GF-D8 (cell line): Measurements from ENCODE around the gene RPP14.
"Not testable (repeated sequence)": the region's sequence is repeated elsewhere in the genome, so short reads cannot be mapped to it uniquely, and the experiment has no call there.

Source experiments
- DNase-seq: peaks from one replicate; lab custom pipeline; 2025; lab: John Stamatoyannopoulos, UW

RPP14 gene

DNA sequence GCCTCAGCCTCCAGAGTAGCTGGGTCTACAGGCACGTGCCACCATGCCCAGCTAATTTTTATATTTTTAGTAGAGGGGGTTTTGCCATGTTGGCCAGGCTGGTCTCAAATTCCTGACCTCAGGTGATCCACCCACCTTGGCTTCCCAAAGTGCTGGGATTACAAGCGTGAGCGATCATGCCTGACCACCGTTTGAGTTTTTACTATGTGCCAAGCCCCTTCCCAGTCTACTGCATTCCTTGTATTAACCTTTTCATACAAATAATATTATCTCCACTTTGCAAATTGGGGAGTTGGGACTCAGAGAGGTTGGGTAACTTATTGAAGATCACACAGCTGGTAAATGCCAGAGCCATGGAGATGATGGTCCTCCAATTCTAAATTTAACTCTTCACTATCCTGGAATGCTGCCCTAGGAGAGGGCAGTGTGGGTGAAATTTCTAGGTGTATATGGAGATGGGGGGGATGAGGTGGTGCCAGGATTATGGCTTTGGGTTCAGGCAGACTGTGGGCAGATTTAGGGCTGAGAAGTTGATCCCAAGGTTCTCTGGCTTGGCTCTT is 25.6 kb downstream of the RPP14 start:
- no peak for DNase-seq

DNA sequence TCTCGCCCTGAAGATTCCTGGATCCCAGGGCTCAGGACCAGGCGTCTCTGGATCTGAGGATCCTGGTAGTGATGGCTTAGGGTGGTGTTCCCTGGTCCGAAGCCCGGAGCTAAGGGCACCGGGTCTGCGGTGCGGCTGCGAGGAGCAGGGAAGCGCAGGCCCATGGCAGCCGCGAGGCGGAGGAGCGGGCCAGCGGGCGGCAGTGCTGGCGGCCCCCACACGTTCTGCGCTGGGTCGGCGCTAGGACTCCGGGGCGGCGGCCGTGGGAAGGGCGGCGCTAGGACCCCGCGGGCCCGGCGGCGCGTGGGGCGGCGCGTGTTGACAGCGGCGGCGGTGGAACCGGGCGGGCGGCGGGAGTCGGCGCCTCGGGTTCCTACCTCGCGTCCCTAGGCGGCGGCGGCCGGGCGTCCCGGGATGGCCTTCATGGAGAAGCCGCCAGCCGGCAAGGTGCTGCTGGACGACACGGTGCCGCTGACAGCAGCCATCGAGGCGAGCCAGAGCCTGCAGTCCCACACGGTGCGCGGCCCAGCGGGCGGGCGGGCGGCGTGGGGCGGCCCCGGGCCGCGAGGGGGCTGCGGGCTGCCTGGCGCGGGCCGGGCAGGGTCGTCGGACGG is 26.6 kb downstream of the RPP14 start, which contains the start of gene PXK:
TSS of gene PXK (plus strand) at position 318 of the 614 bp plus-strand sequence. CDS start at position 415, 97 bp downstream.
- peak; percentile 48 for DNase-seq

DNA sequence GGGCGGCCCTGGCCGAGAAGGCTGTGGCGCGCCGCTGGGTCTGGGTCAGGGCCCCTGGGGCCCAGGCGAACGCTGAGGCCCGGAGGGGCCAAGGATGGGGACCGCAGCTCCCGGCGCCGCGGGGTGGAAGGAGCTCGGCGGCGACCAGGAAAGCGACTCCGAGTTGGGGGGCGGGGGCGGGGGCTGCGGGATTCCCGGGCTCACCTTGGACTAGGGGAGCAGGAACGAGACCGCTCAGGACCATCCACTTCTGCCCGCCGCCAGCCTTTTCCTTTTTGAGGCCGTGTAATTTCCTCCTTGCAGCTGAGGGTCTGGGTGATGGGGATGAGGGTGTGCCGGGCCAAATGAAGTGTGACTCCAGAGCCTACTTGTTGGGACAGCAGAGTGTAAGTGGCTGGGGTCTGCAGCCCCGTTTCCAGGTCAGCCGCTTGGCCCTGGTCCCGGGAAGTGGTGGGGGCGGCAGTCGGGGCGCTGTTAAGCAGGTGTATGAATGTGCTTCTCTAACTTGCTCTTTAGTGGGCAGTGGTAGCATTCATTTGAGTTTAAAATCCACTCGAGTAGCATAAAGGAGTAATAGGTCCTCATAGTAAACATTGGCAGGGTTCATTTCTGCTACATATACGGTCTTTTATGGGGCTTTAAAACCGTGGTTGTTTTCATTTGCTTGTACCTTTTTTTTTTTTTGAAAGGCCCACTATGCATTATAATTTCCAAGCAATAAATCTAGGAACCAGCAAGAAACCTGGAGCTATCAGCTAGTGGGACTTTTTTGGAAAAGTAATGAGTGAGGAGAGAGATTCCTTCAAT is 27.4 kb downstream of the RPP14 start:
- peak; percentile 30 for DNase-seq

DNA sequence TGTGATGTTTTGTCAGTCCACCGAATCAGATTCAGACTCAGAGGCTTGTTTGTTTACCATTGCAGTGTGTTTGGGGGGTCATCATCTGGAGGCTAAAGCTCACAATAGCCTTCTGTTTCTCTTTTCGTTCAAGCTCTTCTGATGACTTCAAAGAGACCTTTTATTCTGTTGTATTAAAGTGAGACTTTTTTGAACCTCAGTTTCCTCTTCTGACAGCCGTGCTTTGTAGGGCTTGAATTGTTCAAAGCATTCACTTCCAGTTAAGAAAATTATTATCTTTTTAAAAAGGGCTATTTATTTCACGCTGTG is 27.9 kb downstream of the RPP14 start:
- no peak for DNase-seq

DNA sequence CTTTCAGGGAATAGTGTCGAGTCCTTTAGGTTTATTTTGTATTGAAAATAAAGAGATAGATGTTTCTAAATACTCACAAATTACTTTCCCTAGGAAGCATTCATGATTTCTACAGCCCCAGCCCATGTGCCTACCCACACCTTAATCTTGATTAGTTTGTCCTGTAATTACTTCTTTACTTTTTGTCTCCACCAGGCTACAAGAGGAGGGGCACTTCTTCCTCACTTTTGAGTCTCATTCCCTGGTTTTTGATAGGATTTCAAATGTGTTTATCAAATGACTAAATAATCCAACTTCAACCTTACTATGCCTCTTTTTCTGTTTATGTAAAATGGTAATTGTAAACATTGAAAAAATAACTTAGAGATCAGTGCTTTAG is 28.4 kb downstream of the RPP14 start:
- DNase-seq = no peak

DNA sequence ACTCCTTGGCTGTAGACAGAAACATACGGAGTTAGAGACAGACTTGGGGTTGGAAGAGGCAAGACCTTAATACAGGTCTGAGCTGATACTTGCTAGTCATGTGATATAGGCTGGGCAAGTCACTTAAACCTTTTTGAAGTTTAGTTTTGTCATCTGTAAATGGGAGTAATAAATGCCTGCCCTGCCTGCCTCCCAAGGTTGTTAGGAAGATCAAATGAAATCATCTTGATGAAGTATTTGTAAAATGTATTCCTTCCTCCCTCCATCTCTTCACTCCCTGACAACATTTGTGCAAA is 29.6 kb downstream of the RPP14 start:
- no peak for DNase-seq

GRCh38 chr3:58336135-58336882 is 30.3 kb downstream of the RPP14 start:
- no peak for DNase-seq

DNA sequence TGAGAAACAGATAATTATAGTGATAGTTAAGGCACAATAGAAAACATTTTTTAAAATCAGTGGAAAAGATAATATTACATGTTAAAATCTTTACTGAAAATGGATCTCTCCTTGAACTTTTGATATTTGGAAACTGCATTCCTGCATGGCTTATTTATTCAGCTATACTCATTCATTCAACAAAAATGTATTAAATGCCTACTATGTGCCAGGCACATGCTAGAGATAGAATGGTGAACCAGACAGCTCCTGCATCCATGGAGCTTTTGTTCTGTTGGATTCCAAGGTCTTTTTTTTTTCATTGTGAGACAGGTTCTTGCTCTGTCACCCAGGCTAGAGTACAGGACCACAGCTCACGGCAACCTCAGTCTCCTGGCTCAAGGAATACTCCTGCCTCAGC is 31.1 kb downstream of the RPP14 start:
- DNase-seq = no peak

DNA sequence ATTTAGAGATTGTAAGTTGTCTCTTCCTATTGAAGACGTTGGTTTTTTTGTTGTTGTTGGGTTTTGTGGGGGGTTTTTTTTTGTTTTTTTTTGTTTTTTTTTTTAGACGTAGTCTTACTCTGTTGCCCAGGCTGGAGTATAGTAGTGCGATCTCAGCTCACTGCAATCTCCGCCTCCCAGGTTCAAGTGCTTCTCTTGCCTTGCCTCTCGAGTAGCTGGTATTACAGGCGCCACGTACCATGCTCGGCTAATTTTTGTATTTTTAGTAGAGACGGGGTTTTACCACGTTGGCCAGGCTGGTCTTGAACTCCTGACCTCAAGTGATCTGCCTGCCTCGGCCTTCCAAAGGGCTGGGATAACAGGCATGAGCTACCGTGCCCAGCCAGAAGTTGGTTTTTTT is 33.1 kb downstream of the RPP14 start:
- DNase-seq = not testable (repeated sequence)

DNA sequence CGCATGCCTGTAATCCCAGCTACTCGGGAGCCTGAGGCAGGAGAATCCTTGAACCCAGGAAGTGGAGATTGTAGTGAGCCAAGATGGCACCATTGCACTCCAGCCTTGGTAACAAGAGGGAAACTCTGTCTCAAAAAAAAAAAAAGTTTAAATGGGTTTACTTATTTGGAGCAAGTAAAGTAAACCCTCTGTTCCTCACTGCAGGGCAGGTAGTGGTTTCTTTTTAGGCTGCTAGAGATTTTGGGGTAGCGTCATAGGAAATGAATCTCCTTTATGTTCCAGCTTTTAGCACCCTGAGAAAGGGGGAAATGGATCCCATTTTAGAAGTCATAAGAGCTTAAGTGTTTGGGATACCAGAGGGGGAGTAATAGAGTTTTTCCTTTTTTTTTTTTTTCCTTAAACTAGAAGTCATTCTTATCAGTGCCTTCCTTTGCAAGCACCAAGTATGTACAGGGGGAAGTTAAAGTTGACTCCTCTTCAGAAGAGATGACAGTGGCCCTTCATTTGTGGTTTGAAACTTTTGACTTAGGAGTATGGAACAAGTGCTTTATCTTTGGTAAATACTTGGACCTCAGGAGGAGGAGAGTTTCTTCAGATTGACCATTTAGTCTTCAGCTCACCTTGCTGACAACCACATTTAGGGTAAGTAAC is 34.7 kb downstream of the RPP14 start:
- DNase-seq = no peak

GRCh38 chr3:58341376-58341775 is 35.3 kb downstream of the RPP14 start:
- DNase-seq = no peak

- DNase-seq = no peak
These were observed 36.6 kb downstream of the RPP14 start for GRCh38 chr3:58342676-58343075.

DNA sequence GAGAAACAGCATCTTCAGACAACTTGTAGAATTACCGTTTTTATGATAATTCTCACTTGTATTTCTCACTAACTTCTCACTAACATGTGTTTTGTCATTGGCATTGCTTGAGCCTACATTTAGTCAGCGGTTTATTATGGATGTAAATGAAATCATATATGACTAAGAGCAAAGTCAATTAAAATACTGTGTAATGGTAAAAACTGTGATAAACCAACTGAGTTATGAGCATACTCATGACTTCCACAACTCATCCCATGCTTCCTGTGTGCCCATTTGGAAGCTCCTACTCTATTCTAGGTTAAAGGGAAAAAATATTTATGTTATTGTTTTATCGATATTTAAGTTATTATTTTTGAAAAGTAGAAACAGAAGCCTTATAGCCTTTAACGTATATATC is 39.4 kb downstream of the RPP14 start:
- DNase-seq = no peak

DNA sequence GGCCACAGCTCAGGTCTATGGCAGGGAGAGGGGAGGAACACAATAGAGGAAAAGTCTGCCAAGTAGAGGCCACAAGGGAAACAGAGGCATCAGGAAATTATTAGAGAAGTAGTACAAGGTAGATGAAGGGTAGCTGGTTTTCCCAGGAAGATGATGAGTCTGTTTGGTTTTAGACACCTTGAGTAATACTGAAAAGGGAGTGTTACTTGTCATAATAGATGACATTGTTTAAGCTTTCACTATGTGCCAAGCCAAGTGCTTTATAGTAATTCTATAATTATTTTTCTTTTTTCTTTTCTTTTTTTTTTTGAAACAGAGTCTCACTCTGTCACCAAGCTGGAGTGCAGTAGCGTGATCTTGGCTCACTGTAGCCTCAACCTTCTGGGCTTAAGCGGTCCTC is 40.3 kb downstream of the RPP14 start:
- no peak for DNase-seq

GRCh38 chr3:58347984-58348383 is 41.9 kb downstream of the RPP14 start:
- DNase-seq = no peak

DNA sequence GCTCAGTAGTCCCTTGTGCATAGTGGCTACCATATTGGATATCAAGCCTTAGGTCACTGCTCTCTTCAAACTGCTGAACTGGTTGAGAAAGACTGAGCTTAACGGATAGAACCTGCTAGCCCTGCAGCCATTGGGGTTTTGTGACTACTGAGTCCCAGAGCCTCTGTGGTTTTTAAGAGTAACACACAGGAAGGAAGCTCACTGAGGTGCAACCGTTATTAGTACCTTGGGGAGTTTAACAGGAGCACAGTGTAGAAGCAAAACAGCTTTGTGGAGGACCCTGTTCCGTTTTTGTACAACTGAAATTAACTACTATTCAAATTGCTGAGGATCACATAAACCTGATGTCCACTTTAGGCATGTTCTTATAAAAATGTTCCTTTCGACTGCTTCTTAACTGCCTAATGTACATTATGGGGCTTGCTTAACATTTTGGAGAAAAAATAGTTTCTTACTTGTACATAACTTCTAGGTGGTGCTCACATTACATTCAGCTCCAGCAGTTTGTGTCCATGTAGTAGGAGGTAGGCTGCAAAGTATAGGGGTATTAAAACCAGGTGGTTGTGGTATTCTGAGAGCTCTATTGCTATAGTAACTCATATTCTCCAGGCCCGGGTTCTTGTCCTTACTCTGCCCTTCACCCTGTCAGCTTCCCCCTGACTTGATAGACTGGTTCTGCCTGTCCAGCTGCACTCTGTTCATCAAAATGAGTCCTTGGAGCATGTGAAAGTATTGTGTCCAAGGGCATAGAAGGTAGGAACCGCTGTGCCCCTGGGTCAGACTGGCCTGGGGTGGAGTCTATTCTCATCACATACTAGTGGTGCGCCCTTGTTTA is 44.0 kb downstream of the RPP14 start:
- peak; percentile 96 for DNase-seq

DNA sequence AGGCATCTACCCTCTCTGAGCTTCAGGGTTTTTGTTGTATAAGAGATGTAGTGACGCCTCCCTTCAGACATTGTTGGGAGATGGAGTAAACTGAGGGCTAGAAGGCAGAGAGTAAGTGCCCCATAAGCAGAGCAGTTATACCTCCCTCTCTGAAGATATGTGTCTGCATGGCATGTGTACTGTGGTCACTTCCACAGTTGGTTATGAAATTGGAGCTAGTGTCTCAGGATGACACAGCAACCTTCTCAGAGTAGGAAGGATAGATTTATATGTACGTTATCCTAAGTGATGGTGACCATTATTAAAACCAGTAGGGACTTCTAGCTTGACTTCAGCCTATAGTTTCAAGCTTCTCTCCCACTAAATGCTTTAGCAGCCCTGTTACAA is 44.6 kb downstream of the RPP14 start:
- DNase-seq = peak; percentile 82

DNA sequence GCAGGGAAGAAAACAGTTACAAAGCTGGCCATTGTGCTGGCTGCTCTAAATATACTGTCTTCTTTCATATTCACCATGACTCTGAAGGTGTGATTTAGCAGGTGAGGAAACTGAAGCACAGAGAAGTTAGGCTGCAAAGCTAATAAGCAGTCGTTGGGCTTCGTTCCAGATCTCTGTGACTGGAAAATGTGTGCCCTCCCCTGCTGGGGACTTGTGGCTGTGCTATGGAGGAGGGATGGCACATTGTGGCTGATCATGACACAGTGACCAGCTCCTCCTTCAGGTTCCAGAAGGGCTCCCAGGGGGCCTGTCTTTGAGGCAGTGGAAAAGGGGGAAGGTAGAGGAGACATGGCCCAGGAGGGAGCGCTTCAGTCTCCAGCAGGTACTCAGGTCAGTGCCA is 45.9 kb downstream of the RPP14 start:
- DNase-seq = peak; percentile 89

DNA sequence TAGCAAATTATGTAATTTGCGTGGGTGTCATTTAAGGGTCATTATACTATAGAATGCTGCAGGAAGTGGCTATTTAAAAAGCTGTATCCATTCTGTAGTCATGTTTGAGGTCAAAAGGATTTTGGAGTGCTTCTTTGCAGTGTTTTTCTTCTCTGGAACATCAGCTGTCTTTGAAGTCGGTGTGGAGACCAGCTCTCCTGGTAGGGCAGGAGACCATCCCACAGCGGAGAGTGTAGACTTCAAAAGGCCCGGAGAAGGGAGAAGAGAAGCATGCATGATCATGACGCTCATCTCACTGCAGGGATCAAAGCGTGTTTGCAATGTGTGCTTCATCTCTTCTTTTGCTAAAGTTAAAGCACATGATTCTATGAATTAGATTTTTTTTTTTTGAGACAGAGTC is 46.6 kb downstream of the RPP14 start:
- DNase-seq = peak; percentile 40

DNA sequence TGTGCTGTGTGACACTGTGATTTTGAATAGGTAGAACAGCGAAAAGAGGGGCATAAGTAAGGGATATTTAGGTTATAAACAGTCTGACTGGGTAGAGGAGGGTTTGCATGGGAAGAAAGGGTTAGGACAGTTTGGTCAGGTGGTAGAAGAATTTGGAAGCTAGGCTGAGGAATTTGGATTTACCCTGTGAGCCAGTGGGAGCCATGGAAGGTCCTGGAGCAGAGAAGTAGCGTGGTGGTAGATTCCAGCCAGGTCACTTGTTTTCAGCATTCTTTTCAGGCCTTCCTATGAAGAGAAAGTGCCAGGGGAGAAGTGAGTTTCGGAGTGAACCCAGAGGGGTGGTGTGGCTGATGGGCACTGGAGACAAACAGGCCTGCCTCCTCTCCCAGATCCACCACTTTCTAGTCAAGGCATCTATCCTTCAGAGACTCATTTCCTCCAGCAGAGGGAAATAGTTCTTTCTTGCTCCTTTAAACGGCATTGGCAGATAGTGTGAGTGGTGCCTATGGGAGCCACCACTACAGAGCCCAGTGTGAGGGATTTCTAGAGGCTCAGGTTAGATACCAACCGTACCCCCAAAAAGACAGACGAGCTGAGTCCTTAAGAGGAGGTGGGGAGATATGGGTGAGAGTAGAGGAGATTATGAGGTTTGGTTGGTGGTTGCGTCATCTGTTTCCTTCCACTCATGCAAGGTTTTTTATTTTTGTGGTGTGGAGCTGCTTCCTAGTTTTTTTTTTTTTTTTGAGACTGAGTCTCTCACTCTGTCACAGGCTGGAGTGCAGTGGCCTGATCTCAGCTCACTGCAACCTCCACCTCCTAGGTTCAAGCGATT is 47.9 kb downstream of the RPP14 start:
- peak; percentile 89 for DNase-seq

GRCh38 chr3:58355179-58355578 is 49.1 kb downstream of the RPP14 start:
- DNase-seq = peak; percentile 72
